Jurkat, Clone E6-1 (cell line): Measurements from ENCODE around the gene RMND1.
"Not testable (repeated sequence)": the region's sequence is repeated elsewhere in the genome, so short reads cannot be mapped to it uniquely, and the experiment has no call there.

Experiments
- DNase-seq: peaks from one replicate; pipeline ENCODE4 v3.0.0-alpha.2; 2011; ENCODE audit warnings: low read depth, low spot score
- H3K4me3 ChIP-seq: 2 replicates; pipeline ENCODE4 v1.5.1; 2011; ENCODE audit warnings: mild to moderate bottlenecking, low read length, control low read depth, moderate library complexity

The RMND1 gene

GRCh38 chr6:151455751-151456398, 3.9 kb upstream of the RMND1 start:
- DNase-seq, H3K4me3 ChIP-seq: not testable (repeated sequence)

- DNase-seq, result no peak
- H3K4me3 ChIP-seq, result peak overlapping the region; percentile 67
Measured at GRCh38 chr6:151452750-151453427, 963 bp upstream of the RMND1 start.

GRCh38 chr6:151451417-151451949, 443 bp downstream of the RMND1 start:
- DNase-seq, result no peak
- peak overlapping the region; percentile 67 for H3K4me3 ChIP-seq

- DNase-seq, result not testable (repeated sequence)
- peak overlapping the region; percentile 67 for H3K4me3 ChIP-seq
Measured at GRCh38 chr6:151450928-151451327, 998 bp downstream of the RMND1 start.

- DNase-seq, result peak; percentile 35
- no peak overlapping the region for H3K4me3 ChIP-seq
Measured at GRCh38 chr6:151448623-151449022, 3.3 kb downstream of the RMND1 start.

GRCh38 chr6:151447237-151447636, 4.7 kb downstream of the RMND1 start:
- H3K4me3 ChIP-seq, result no peak overlapping the region
- no peak for DNase-seq

GRCh38 chr6:151445482-151445881, 6.4 kb downstream of the RMND1 start:
- DNase-seq, result no peak
- no peak overlapping the region for H3K4me3 ChIP-seq

GRCh38 chr6:151443911-151444621, 7.9 kb downstream of the RMND1 start:
- no peak for DNase-seq
- no peak overlapping the region for H3K4me3 ChIP-seq

- no peak overlapping the region for H3K4me3 ChIP-seq
- DNase-seq, result no peak
Measured at GRCh38 chr6:151443454-151443853, 8.5 kb downstream of the RMND1 start.

GRCh38 chr6:151442371-151442770, 9.6 kb downstream of the RMND1 start:
- no peak overlapping the region for H3K4me3 ChIP-seq
- DNase-seq, result no peak

- H3K4me3 ChIP-seq, result no peak overlapping the region
- no peak for DNase-seq
Measured at GRCh38 chr6:151441390-151442166, 10.3 kb downstream of the RMND1 start.

- no peak for DNase-seq
- H3K4me3 ChIP-seq, result no peak overlapping the region
Measured at GRCh38 chr6:151440930-151441329, 11.0 kb downstream of the RMND1 start.

GRCh38 chr6:151440498-151440897, 11.4 kb downstream of the RMND1 start:
- H3K4me3 ChIP-seq, result no peak overlapping the region
- no peak for DNase-seq

GRCh38 chr6:151437401-151437800, 14.5 kb downstream of the RMND1 start:
- H3K4me3 ChIP-seq, result no peak overlapping the region
- no peak for DNase-seq

- no peak for DNase-seq
- H3K4me3 ChIP-seq, result no peak overlapping the region
Measured at GRCh38 chr6:151436802-151437201, 15.1 kb downstream of the RMND1 start.

GRCh38 chr6:151436300-151436699, 15.6 kb downstream of the RMND1 start:
- no peak for DNase-seq
- no peak overlapping the region for H3K4me3 ChIP-seq

GRCh38 chr6:151434369-151434768, 17.6 kb downstream of the RMND1 start:
- DNase-seq, result no peak
- H3K4me3 ChIP-seq, result no peak overlapping the region

- DNase-seq, result no peak
- no peak overlapping the region for H3K4me3 ChIP-seq
Measured at GRCh38 chr6:151432651-151433050, 19.3 kb downstream of the RMND1 start.

- H3K4me3 ChIP-seq, result no peak overlapping the region
- DNase-seq, result no peak
Measured at GRCh38 chr6:151431337-151431736, 20.6 kb downstream of the RMND1 start.
